Natural killer cell (primary cell): ENCODE measurements around the gene CDC42EP1. TPM values are rescaled to one million over a fixed set of nuclear protein-coding genes. Genes with fewer than 3 reads are reported as not detected.

Experiments used
- ATAC-seq, 3 donors: fragments of 150-1000 bp in 2 of 3; fragments of 200-7000 bp in 1 of 3; cut with Tn5 transposase; 1 replicate in 1 of 3; 2 replicates in 2 of 3; pipeline ENCODE4 v1.10.0; 2021; ENCODE audit warnings: mild to moderate bottlenecking in 2 of 3, moderate library complexity in 2 of 3
- DNase-seq, 2 donors: peaks; one replicate each; pipeline versions ENCODE4 v3.0.0 to v3.0.0-alpha.2; 2013 to 2021; ENCODE audit warnings: mixed read lengths in 1 of 2
- H3K27ac ChIP-seq: one replicate; pipeline ENCODE4 v1.5.1; 2013; ENCODE audit warnings: mild to moderate bottlenecking, low read length
- H3K27me3 ChIP-seq: one replicate; pipeline ENCODE4 v1.6.1; 2013; ENCODE audit warnings: low read length; ENCODE audit not compliant: control insufficient read depth, insufficient read depth
- H3K36me3 ChIP-seq: one replicate; pipeline ENCODE4 v1.6.1; 2013; ENCODE audit warnings: low read length; ENCODE audit not compliant: control insufficient read depth, insufficient read depth
- H3K4me1 ChIP-seq: one replicate; pipeline ENCODE4 v1.6.1; 2013; ENCODE audit warnings: low read length; ENCODE audit not compliant: control insufficient read depth, insufficient read depth
- H3K4me3 ChIP-seq: one replicate; pipeline ENCODE4 v1.5.1; 2013; ENCODE audit warnings: low read length
- H3K9me3 ChIP-seq: one replicate; pipeline ENCODE4 v1.6.1; 2013; ENCODE audit warnings: low read length; ENCODE audit not compliant: control insufficient read depth, insufficient read depth
- H3K27ac Mint-ChIP-seq, 2 donors: one replicate each; pipeline ENCODE4 v1.8.0; 2022; ENCODE audit warnings: mild to moderate bottlenecking in 2 of 2, mixed read lengths in 2 of 2, moderate library complexity in 1 of 2
- H3K27me3 Mint-ChIP-seq, 2 donors: one replicate each; pipeline ENCODE4 v1.8.0; 2022; ENCODE audit warnings: low read depth in 2 of 2, mixed read lengths in 2 of 2
- H3K36me3 Mint-ChIP-seq: one replicate; pipeline ENCODE4 v1.8.0; 2022; ENCODE audit warnings: mixed read lengths
- H3K4me1 Mint-ChIP-seq, 2 donors: one replicate each; pipeline ENCODE4 v1.8.0; 2022; ENCODE audit warnings: mixed read lengths in 2 of 2
- H3K4me3 Mint-ChIP-seq: one replicate; pipeline ENCODE4 v1.8.0; 2022; ENCODE audit warnings: mild to moderate bottlenecking, moderate library complexity, mixed read lengths
- H3K9me3 Mint-ChIP-seq, 2 donors: one replicate each; pipeline ENCODE4 v1.8.0; 2022; ENCODE audit warnings: mixed read lengths in 2 of 2
- CTCF ChIP-seq: fragments of 200-600 bp; IDR thresholded peaks from one replicate; pipeline ENCODE4 v1.8.0; 2022; ENCODE audit warnings: antibody characterized with exemption
- WGBS: methylation state at CpG from one replicate; pipeline ENCODE4 v1.1.7; 2013; ENCODE audit warnings: missing lambda C conversion rate; ENCODE audit not compliant: insufficient coverage; 5-methylcytosine and 5-hydroxymethylcytosine counted together
- intact Hi-C: fragments of 100-400 bp; cut with micrococcal nuclease; formaldehyde crosslinking; loops from one replicate; pipeline ENCODE4 v1.14.2; 2022
- total RNA-seq, 4 donors: library from RNA; stranded (reverse); fragments of 120-200 nt in 1 of 4; gene quantifications; one replicate each; pipeline versions ENCODE4 v1.2.3 to v1.2.4, GENCODE V29; 2013 to 2022

Gene CDC42EP1
- total RNA-seq, 3 donors from 2014 or later (not counting 1 experiment from before 2014, with no cell fraction given), result 0.27 to 0.78 TPM; not detected in 1

- H3K9me3 ChIP-seq, result no peaks in the 10 kb centered on the region
- Mint-ChIP-seq H3K36me3 (no peaks in the 10 kb centered on the region), H3K27me3 (peaks cover 16 to 44% of the 10 kb centered on the region in 2 donors), H3K27ac (no peak overlapping the region), H3K4me1 (peaks cover 5 to 11% of the 10 kb centered on the region in 2 donors), H3K4me3 (no peak overlapping the region), H3K9me3 (no peaks in the 10 kb centered on the region)
- TF ChIP-seq CTCF, result no peak
- peaks cover 9% of the 10 kb centered on the region for H3K27me3 ChIP-seq
- intact Hi-C loops, result no loop called here
- H3K4me1 ChIP-seq, result peaks cover 12% of the 10 kb centered on the region
- H3K27ac ChIP-seq, result no peak overlapping the region
- 7% methylated on average over 5 of the region's 5 CpGs for WGBS
- ATAC-seq, result peak in 1 of 3 donors; percentile 22
- DNase-seq, result no peak
- no peaks in the 10 kb centered on the region for H3K36me3 ChIP-seq
- no peak overlapping the region for H3K4me3 ChIP-seq
Observed at GRCh38 chr22:37556710-37557109, 3.6 kb upstream of the CDC42EP1 start.

GRCh38 chr22:37557321-37558001, 2.8 kb upstream of the CDC42EP1 start:
- intact Hi-C loops, result no loop called here
- peaks cover 23 to 50% of the 10 kb centered on the region in 2 donors for H3K27me3 Mint-ChIP-seq
- no peak for TF ChIP-seq CTCF

GRCh38 chr22:37558815-37559214, 1.5 kb upstream of the CDC42EP1 start:
- H3K4me1 Mint-ChIP-seq, result peaks cover 8 to 18% of the 10 kb centered on the region in 2 donors
- peaks cover 32 to 60% of the 10 kb centered on the region in 2 donors for H3K27me3 Mint-ChIP-seq
- no peak overlapping the region for H3K4me3 ChIP-seq
- H3K9me3 ChIP-seq, result no peaks in the 10 kb centered on the region
- no peaks in the 10 kb centered on the region for H3K36me3 Mint-ChIP-seq
- H3K9me3 Mint-ChIP-seq, result no peaks in the 10 kb centered on the region
- peaks cover 26% of the 10 kb centered on the region for H3K4me1 ChIP-seq
- H3K27ac ChIP-seq, result no peak overlapping the region
- WGBS, result 93% methylated on average over 7 of the region's 7 CpGs
- H3K27me3 ChIP-seq, result peaks cover 29% of the 10 kb centered on the region
- H3K27ac Mint-ChIP-seq, result no peak overlapping the region
- intact Hi-C loops, result no loop called here
- no peak for TF ChIP-seq CTCF
- DNase-seq, result no peak
- H3K4me3 Mint-ChIP-seq, result no peak overlapping the region
- ATAC-seq, result no peak
- H3K36me3 ChIP-seq, result no peaks in the 10 kb centered on the region

More at GRCh38 chr22:37557321-37558001, 2.8 kb upstream of the CDC42EP1 start:
- Histone ChIP-seq H3K36me3 (no peaks in the 10 kb centered on the region), H3K9me3 (no peaks in the 10 kb centered on the region), H3K27me3 (peaks cover 17% of the 10 kb centered on the region), H3K27ac (no peak overlapping the region), H3K4me3 (no peak overlapping the region), H3K4me1 (peaks cover 19% of the 10 kb centered on the region)
- no peaks in the 10 kb centered on the region for H3K9me3 Mint-ChIP-seq
- no peaks in the 10 kb centered on the region for H3K36me3 Mint-ChIP-seq
- peaks cover 8 to 18% of the 10 kb centered on the region in 2 donors for H3K4me1 Mint-ChIP-seq
- DNase-seq, result no peak
- ATAC-seq, result no peak
- H3K4me3 Mint-ChIP-seq, result no peak overlapping the region
- 84% methylated on average over 7 of the region's 7 CpGs for WGBS
- H3K27ac Mint-ChIP-seq, result no peak overlapping the region

- peaks cover 8 to 18% of the 10 kb centered on the region in 2 donors for H3K4me1 Mint-ChIP-seq
- Histone ChIP-seq H3K4me3 (no peak overlapping the region), H3K36me3 (no peaks in the 10 kb centered on the region), H3K27ac (no peak overlapping the region), H3K27me3 (peaks cover 30% of the 10 kb centered on the region), H3K4me1 (peaks cover 26% of the 10 kb centered on the region), H3K9me3 (no peaks in the 10 kb centered on the region)
- intact Hi-C loops, result no loop called here
- H3K36me3 Mint-ChIP-seq, result no peaks in the 10 kb centered on the region
- no peak for TF ChIP-seq CTCF
- 93% methylated on average over 4 of the region's 6 CpGs for WGBS
- no peak for ATAC-seq
- no peak for DNase-seq
- H3K27ac Mint-ChIP-seq, result no peak overlapping the region
- peak overlapping the region; percentile 40 for H3K4me3 Mint-ChIP-seq
- peaks cover 38 to 60% of the 10 kb centered on the region in 2 donors for H3K27me3 Mint-ChIP-seq
- H3K9me3 Mint-ChIP-seq, result no peaks in the 10 kb centered on the region
Observed at GRCh38 chr22:37559521-37559900, 769 bp upstream of the CDC42EP1 start.
